Measurements from ENCODE around the gene KMT2B.
"Not testable (repeated sequence)": the region's sequence is repeated elsewhere in the genome, so short reads cannot be mapped to it uniquely, and the experiment has no call there.

KMT2B gene

GRCh38 chr19:35717665-35718344 is at the start of gene KMT2B:
Gene KMT2B, plus strand, starts transcription at chr19:35718003. Its CDS starts 16 bp downstream, at chr19:35718019.
- no peak for DNase-seq

- DNase-seq = no peak
Measured at GRCh38 chr19:35669566-35669965, 48.2 kb upstream of the KMT2B start.

GRCh38 chr19:35669974-35670373 is 47.8 kb upstream of the KMT2B start:
- no peak for DNase-seq

- DNase-seq = no peak
Measured at GRCh38 chr19:35670686-35671085, 47.1 kb upstream of the KMT2B start.

GRCh38 chr19:35671818-35672217 is 46.0 kb upstream of the KMT2B start:
- no peak for DNase-seq

GRCh38 chr19:35673121-35673804 is 44.5 kb upstream of the KMT2B start:
- peak; percentile 48 for DNase-seq

GRCh38 chr19:35675589-35676140 is 42.1 kb upstream of the KMT2B start:
- DNase-seq = no peak

GRCh38 chr19:35689836-35690235 is 28.0 kb upstream of the KMT2B start:
- no peak for DNase-seq

- not testable (repeated sequence) for DNase-seq
Measured at GRCh38 chr19:35691106-35691505, 26.7 kb upstream of the KMT2B start.

- no peak for DNase-seq
Measured at GRCh38 chr19:35692010-35692409, 25.8 kb upstream of the KMT2B start.

GRCh38 chr19:35693422-35693821 is 24.4 kb upstream of the KMT2B start:
- DNase-seq = no peak

GRCh38 chr19:35693835-35694599 is 23.8 kb upstream of the KMT2B start:
- peak; percentile 91 for DNase-seq

- DNase-seq = no peak
Measured at GRCh38 chr19:35695895-35696422, 21.8 kb upstream of the KMT2B start.

- no peak for DNase-seq
Measured at GRCh38 chr19:35696835-35697234, 21.0 kb upstream of the KMT2B start.

GRCh38 chr19:35702223-35703012 is 15.4 kb upstream of the KMT2B start:
- DNase-seq = peak; percentile 96

- no peak for DNase-seq
Measured at GRCh38 chr19:35703343-35703742, 14.5 kb upstream of the KMT2B start.

- DNase-seq = no peak
Measured at GRCh38 chr19:35704218-35704617, 13.6 kb upstream of the KMT2B start, which contains the start of gene ZBTB32. Gene ZBTB32, plus strand, starts transcription at chr19:35704558. Its CDS starts 10,069 bp downstream, at chr19:35714627.

- DNase-seq = no peak
Measured at GRCh38 chr19:35708391-35708790, 9.4 kb upstream of the KMT2B start.

- peak; percentile 42 for DNase-seq
Measured at GRCh38 chr19:35710784-35711723, 6.7 kb upstream of the KMT2B start.

GRCh38 chr19:35712567-35713505 is 5.0 kb upstream of the KMT2B start:
- DNase-seq = peak; percentile 72
